Measurements from ENCODE around the gene CCDC57. TPM values are rescaled to one million over a fixed set of nuclear protein-coding genes. Genes with fewer than 3 reads are reported as not detected.
"Not testable (repeated sequence)": the region's sequence is repeated elsewhere in the genome, so short reads cannot be mapped to it uniquely, and the experiment has no call there.

CCDC57 gene
- total RNA-seq, 1 experiment from 2014 or later = 17.8 TPM

GRCh38 chr17:82200135-82200534 lies 12.5 kb downstream of the CCDC57 start:
- in situ Hi-C loops (cut with HindIII; ENCODE audit: low pct_unique_long_range_greater_than_20kb, low sequenced_read_pairs) = loop anchor here (10.0 kb wide), 1 partner anchor 145 kb away; the partner anchor contains the start of genes GPS1 and RFNG
- no peak for DNase-seq (ENCODE audit: low read depth, low spot score)

- in situ Hi-C loops (cut with HindIII; ENCODE audit: low pct_unique_long_range_greater_than_20kb, low sequenced_read_pairs) = no loop called here
Measured at GRCh38 chr17:82199496-82199895, 13.1 kb downstream of the CCDC57 start.

GRCh38 chr17:82198092-82198491 lies 14.6 kb downstream of the CCDC57 start:
- in situ Hi-C loops (cut with HindIII; ENCODE audit: low pct_unique_long_range_greater_than_20kb, low sequenced_read_pairs) = no loop called here
- no peak for DNase-seq (ENCODE audit: low read depth, low spot score)

More at GRCh38 chr17:82199496-82199895, 13.1 kb downstream of the CCDC57 start:
- no peak for DNase-seq (ENCODE audit: low read depth, low spot score)

- in situ Hi-C loops (cut with HindIII; ENCODE audit: low pct_unique_long_range_greater_than_20kb, low sequenced_read_pairs) = no loop called here
- DNase-seq (ENCODE audit: low read depth, low spot score) = no peak
Measured at GRCh38 chr17:82195675-82196672, 16.7 kb downstream of the CCDC57 start.

- DNase-seq (ENCODE audit: low read depth, low spot score) = no peak
- in situ Hi-C loops (cut with HindIII; ENCODE audit: low pct_unique_long_range_greater_than_20kb, low sequenced_read_pairs) = no loop called here
Measured at GRCh38 chr17:82194765-82195164, 17.9 kb downstream of the CCDC57 start.

GRCh38 chr17:82193520-82194220 lies 19.0 kb downstream of the CCDC57 start:
- DNase-seq (ENCODE audit: low read depth, low spot score) = no peak
- in situ Hi-C loops (cut with HindIII; ENCODE audit: low pct_unique_long_range_greater_than_20kb, low sequenced_read_pairs) = no loop called here

GRCh38 chr17:82193050-82193449 lies 19.6 kb downstream of the CCDC57 start:
- in situ Hi-C loops (cut with HindIII; ENCODE audit: low pct_unique_long_range_greater_than_20kb, low sequenced_read_pairs) = not testable (repeated sequence)

GRCh38 chr17:82188001-82188961 lies 24.4 kb downstream of the CCDC57 start:
- in situ Hi-C loops (cut with HindIII; ENCODE audit: low pct_unique_long_range_greater_than_20kb, low sequenced_read_pairs) = no loop called here
- DNase-seq (ENCODE audit: low read depth, low spot score) = no peak

More at GRCh38 chr17:82193050-82193449, 19.6 kb downstream of the CCDC57 start:
- not testable (repeated sequence) for DNase-seq (ENCODE audit: low read depth, low spot score)

- DNase-seq (ENCODE audit: low read depth, low spot score) = no peak
- in situ Hi-C loops (cut with HindIII; ENCODE audit: low pct_unique_long_range_greater_than_20kb, low sequenced_read_pairs) = no loop called here
Measured at GRCh38 chr17:82187500-82187899, 25.1 kb downstream of the CCDC57 start.

GRCh38 chr17:82186221-82186620 lies 26.4 kb downstream of the CCDC57 start:
- no peak for DNase-seq (ENCODE audit: low read depth, low spot score)
- in situ Hi-C loops (cut with HindIII; ENCODE audit: low pct_unique_long_range_greater_than_20kb, low sequenced_read_pairs) = no loop called here

- DNase-seq (ENCODE audit: low read depth, low spot score) = no peak
- in situ Hi-C loops (cut with HindIII; ENCODE audit: low pct_unique_long_range_greater_than_20kb, low sequenced_read_pairs) = no loop called here
Measured at GRCh38 chr17:82184761-82185160, 27.9 kb downstream of the CCDC57 start.

GRCh38 chr17:82180776-82181528 lies 31.7 kb downstream of the CCDC57 start:
- no peak for DNase-seq (ENCODE audit: low read depth, low spot score)
- in situ Hi-C loops (cut with HindIII; ENCODE audit: low pct_unique_long_range_greater_than_20kb, low sequenced_read_pairs) = no loop called here

GRCh38 chr17:82179946-82180475 lies 32.6 kb downstream of the CCDC57 start:
- DNase-seq (ENCODE audit: low read depth, low spot score) = no peak
- in situ Hi-C loops (cut with HindIII; ENCODE audit: low pct_unique_long_range_greater_than_20kb, low sequenced_read_pairs) = no loop called here

GRCh38 chr17:82179412-82179811 lies 33.2 kb downstream of the CCDC57 start:
- in situ Hi-C loops (cut with HindIII; ENCODE audit: low pct_unique_long_range_greater_than_20kb, low sequenced_read_pairs) = no loop called here
- no peak for DNase-seq (ENCODE audit: low read depth, low spot score)

GRCh38 chr17:82178499-82179261 lies 34.0 kb downstream of the CCDC57 start:
- no peak for DNase-seq (ENCODE audit: low read depth, low spot score)
- in situ Hi-C loops (cut with HindIII; ENCODE audit: low pct_unique_long_range_greater_than_20kb, low sequenced_read_pairs) = no loop called here
